IMR-90 (cell line): ENCODE results near the gene SERPINB11. TPM values are rescaled to one million over a fixed set of nuclear protein-coding genes. Genes with fewer than 3 reads are reported as not detected.
A peak's percentile ranks its signal among the peaks of the same experiment; 100 is the strongest.

ENCODE experiments used
- ATAC-seq: fragments of 200-7000 bp; cut with Tn5 transposase; 2 replicates; pipeline ENCODE4 v1.9.1; 2020; ENCODE audit warnings: low read depth, mild to moderate bottlenecking, moderate library complexity
- BruUV-seq: library from RNA; stranded (reverse); fragments of 400-500 nt; replicated peaks from 2 replicates; lab custom pipeline; 2021; lab: Mats Ljungman, UMichigan
- CTCF ChIA-PET: fragments of 300-600 bp; formaldehyde crosslinking; extraction: SDS; loops from one replicate; lab custom pipeline; 2021; ENCODE audit warnings: antibody characterized with exemption; lab: Yijun Ruan, JAX
- POLR2A ChIA-PET: fragments of 300-600 bp; sonication (Branson Sonifier 250); formaldehyde crosslinking; loops from one replicate; lab custom pipeline; 2022; ENCODE audit warnings: antibody characterized with exemption; ENCODE audit not compliant: unreplicated experiment; lab: Charles Lee
- DNase-seq: peaks from one replicate; pipeline ENCODE4 v3.0.0; 2013
- H2AFZ ChIP-seq: replicated peaks from 2 replicates; pipeline ENCODE3; 2013; ENCODE audit warnings: low read length, mild to moderate bottlenecking; ENCODE audit not compliant: poor library complexity
- H2AK5ac ChIP-seq: 2 replicates; pipeline ENCODE4 v1.6.1; 2013; ENCODE audit warnings: low read depth, low read length, inconsistent platforms
- H2AK9ac ChIP-seq: replicated peaks from 2 replicates; pipeline ENCODE3; 2013; ENCODE audit warnings: mild to moderate bottlenecking, low read depth, low read length, moderate library complexity; ENCODE audit not compliant: poor library complexity
- H2BK120ac ChIP-seq: 2 replicates; pipeline ENCODE4 v1.6.1; 2013; ENCODE audit warnings: low read depth, low read length, inconsistent platforms
- H2BK15ac ChIP-seq: 3 replicates; pipeline ENCODE4 v1.6.1; 2013; ENCODE audit warnings: low read depth, low read length, inconsistent platforms
- H2BK20ac ChIP-seq: 2 replicates; pipeline ENCODE4 v1.6.1; 2013; ENCODE audit warnings: low read depth, mild to moderate bottlenecking, inconsistent platforms, low read length, moderate library complexity
- H2BK5ac ChIP-seq: 2 replicates; pipeline ENCODE4 v1.6.1; 2013; ENCODE audit warnings: mild to moderate bottlenecking, low read depth, low read length, inconsistent platforms; ENCODE audit not compliant: poor library complexity, severe bottlenecking
- H3K14ac ChIP-seq: replicated peaks from 2 replicates; pipeline ENCODE4 v1.6.1; 2013; ENCODE audit warnings: low read depth, low read length, inconsistent platforms
- H3K18ac ChIP-seq: 2 replicates; pipeline ENCODE4 v1.6.1; 2013; ENCODE audit warnings: low read depth, low read length, control low read depth
- H3K23ac ChIP-seq: 2 replicates; pipeline ENCODE4 v1.6.1; 2013; ENCODE audit warnings: low read depth, low read length, inconsistent platforms
- H3K27ac ChIP-seq: 2 replicates; pipeline ENCODE4 v1.5.1; 2013; ENCODE audit warnings: mild to moderate bottlenecking, control low read depth, low read length; ENCODE audit not compliant: insufficient read depth
- H3K27me3 ChIP-seq: 2 replicates; pipeline ENCODE4 v1.6.1; 2013; ENCODE audit warnings: low read length; ENCODE audit not compliant: control insufficient read depth, insufficient read depth
- H3K36me3 ChIP-seq: 2 replicates; pipeline ENCODE4 v1.6.1; 2013; ENCODE audit warnings: low read length, mixed read lengths; ENCODE audit not compliant: control insufficient read depth, insufficient read depth
- H3K4ac ChIP-seq: 2 replicates; pipeline ENCODE4 v1.6.1; 2013; ENCODE audit warnings: low read depth, low read length, inconsistent platforms
- H3K4me1 ChIP-seq: 2 replicates; pipeline ENCODE4 v1.6.1; 2013; ENCODE audit warnings: low read length, mixed read lengths; ENCODE audit not compliant: control insufficient read depth, insufficient read depth
- H3K4me2 ChIP-seq: 2 replicates; pipeline ENCODE4 v1.6.1; 2013; ENCODE audit warnings: low read depth, mild to moderate bottlenecking, control low read depth, low read length, moderate library complexity
- H3K4me3 ChIP-seq: 2 replicates; pipeline ENCODE4 v1.5.1; 2013; ENCODE audit warnings: low read depth, mild to moderate bottlenecking, control low read depth, low read length, moderate library complexity; ENCODE audit not compliant: insufficient read depth
- H3K56ac ChIP-seq: 2 replicates; pipeline ENCODE4 v1.6.1; 2013; ENCODE audit warnings: low read length, inconsistent platforms; ENCODE audit not compliant: insufficient read depth; ENCODE audit errors: extremely low read depth
- H3K79me1 ChIP-seq, 2 experiments: 2 replicates each; pipeline ENCODE4 v1.6.1; 2013; ENCODE audit warnings: low read length in 2 of 2, inconsistent platforms in 1 of 2, low read depth in 1 of 2
- H3K9ac ChIP-seq: 2 replicates; pipeline ENCODE4 v1.6.1; 2013; ENCODE audit warnings: low read depth, low read length, control low read depth
- H3K9me1 ChIP-seq: 2 replicates; pipeline ENCODE4 v1.6.1; 2013; ENCODE audit warnings: low read length, inconsistent platforms; ENCODE audit not compliant: insufficient read depth
- H3K9me3 ChIP-seq: 2 replicates; pipeline ENCODE4 v1.6.1; 2013; ENCODE audit warnings: low read length; ENCODE audit not compliant: control insufficient read depth, insufficient read depth
- H4K20me1 ChIP-seq: 2 replicates; pipeline ENCODE4 v1.6.1; 2013; ENCODE audit warnings: low read length, inconsistent platforms; ENCODE audit not compliant: insufficient read depth
- H4K5ac ChIP-seq: 2 replicates; pipeline ENCODE4 v1.6.1; 2013; ENCODE audit warnings: mild to moderate bottlenecking, low read depth, low read length, control low read depth
- H4K8ac ChIP-seq, 2 experiments: 2 replicates each; pipeline ENCODE4 v1.6.1; 2013; ENCODE audit warnings: low read depth in 2 of 2, low read length in 2 of 2, control low read depth in 1 of 2, inconsistent platforms in 1 of 2
- H4K91ac ChIP-seq: 2 replicates; pipeline ENCODE4 v1.6.1; 2013; ENCODE audit warnings: low read depth, low read length, inconsistent platforms; ENCODE audit not compliant: insufficient read depth
- BHLHE40 ChIP-seq: fragments of 150-350 bp; IDR thresholded peaks from 2 replicates; pipeline ENCODE4 v1.6.1; 2016; ENCODE audit warnings: mild to moderate bottlenecking, low read depth, low read length
- CEBPB ChIP-seq: IDR thresholded peaks from 2 replicates; pipeline ENCODE4 v1.6.1; 2012; ENCODE audit warnings: low read depth, low read length, improper control_type of control experiment
- CHD1 ChIP-seq: IDR thresholded peaks from 2 replicates; pipeline ENCODE4 v1.6.1; 2012; ENCODE audit warnings: low read depth, low read length, improper control_type of control experiment
- CTCF ChIP-seq: conservative IDR thresholded peaks from 2 replicates; pipeline ENCODE4 v1.5.1; 2012; ENCODE audit warnings: mild to moderate bottlenecking, low read depth, low read length, improper control_type of control experiment
- FOS ChIP-seq: fragments of 150-350 bp; IDR thresholded peaks from 2 replicates; pipeline ENCODE4 v1.6.1; 2016; ENCODE audit warnings: low read depth, low read length
- MAFK ChIP-seq: IDR thresholded peaks from 2 replicates; pipeline ENCODE4 v1.6.1; 2012; ENCODE audit warnings: low read depth, low read length, improper control_type of control experiment
- MAZ ChIP-seq: IDR thresholded peaks from 2 replicates; pipeline ENCODE4 v1.6.1; 2012; ENCODE audit warnings: low read depth, mild to moderate bottlenecking, low read length, improper control_type of control experiment, moderate library complexity, borderline replicate concordance
- MXI1 ChIP-seq: IDR thresholded peaks from 2 replicates; pipeline ENCODE4 v1.6.1; 2012; ENCODE audit warnings: low read depth, mild to moderate bottlenecking, low read length, moderate library complexity, borderline replicate concordance
- NFE2L2 ChIP-seq: fragments of 150-350 bp; IDR thresholded peaks from 2 replicates; pipeline ENCODE4 v1.6.1; 2016; ENCODE audit warnings: low read depth, mild to moderate bottlenecking, low read length
- POLR2A ChIP-seq: IDR thresholded peaks from 2 replicates; pipeline ENCODE4 v1.6.1; 2012; ENCODE audit warnings: mild to moderate bottlenecking, low read depth, low read length
- RAD21 ChIP-seq: IDR thresholded peaks from 2 replicates; pipeline ENCODE4 v1.6.1; 2012; ENCODE audit warnings: low read length, improper control_type of control experiment
- RCOR1 ChIP-seq: IDR thresholded peaks from 2 replicates; pipeline ENCODE4 v1.6.1; 2012; ENCODE audit warnings: mild to moderate bottlenecking, low read length, improper control_type of control experiment; ENCODE audit not compliant: insufficient replicate concordance
- RFX5 ChIP-seq: IDR thresholded peaks from 2 replicates; pipeline ENCODE4 v1.8.0; 2012; ENCODE audit warnings: low read depth, mild to moderate bottlenecking, low read length, moderate library complexity
- SMC3 ChIP-seq: fragments of 150-350 bp; IDR thresholded peaks from 2 replicates; pipeline ENCODE4 v1.6.1; 2016; ENCODE audit warnings: low read depth, mild to moderate bottlenecking, antibody characterized with exemption, low read length, moderate library complexity
- WGBS, 2 experiments: methylation state at CpG; one replicate each; pipeline versions ENCODE4 v1.1.5 to v1.1.7; 2013; ENCODE audit warnings: missing lambda C conversion rate in 2 of 2; ENCODE audit not compliant: insufficient read length in 1 of 2; ENCODE audit errors: extremely low coverage in 2 of 2; 5-methylcytosine and 5-hydroxymethylcytosine counted together
- dilution Hi-C: fragments of 300-500 bp; cut with HindIII; formaldehyde crosslinking; loops from one replicate; pipeline ENCODE4 v1.14.3; 2018; ENCODE audit warnings: low sequenced_read_pairs; ENCODE audit not compliant: unreplicated experiment
- in situ Hi-C: fragments of 300-500 bp; cut with MboI; formaldehyde crosslinking; loops from 3 replicates; pipeline ENCODE4 v1.14.3; 2019; ENCODE audit warnings: low sequenced_read_pairs, inconsistent platforms, mixed read lengths
- intact Hi-C: fragments of 100-400 bp; cut with micrococcal nuclease; formaldehyde crosslinking; loops from 2 replicates; pipeline ENCODE4 v1.10.0; 2022
- polyA plus RNA-seq, 3 experiments: library from polyadenylated mRNA; depleted of rRNA; stranded (reverse); fragments of >200 nt; gene quantifications; 2 replicates each; pipeline ENCODE4 v1.2.3, GENCODE V29; 2012; ENCODE audit warnings: low replicate concordance in 1 of 3
- total RNA-seq: library from RNA; depleted of rRNA; stranded (reverse); fragments of >200 nt; gene quantifications from 2 replicates; pipeline ENCODE4 v1.2.3, GENCODE V29; 2012
- TF ChIP-seq, protein P1 (sequence below): fragments of 150-350 bp; IDR thresholded peaks from 2 replicates; pipeline ENCODE4 v1.6.1; 2016; ENCODE audit warnings: low read depth, mild to moderate bottlenecking, low read length, moderate library complexity, borderline replicate concordance
- TF ChIP-seq, protein P2 (sequence below): fragments of 150-350 bp; IDR thresholded peaks from 2 replicates; pipeline ENCODE4 v1.6.1; 2017; ENCODE audit warnings: mild to moderate bottlenecking, antibody characterized with exemption, low read length, low read depth

SERPINB11 gene
- total and polyA plus RNA-seq, 2 of the 4 experiments (the other 2 are of a cell fraction), result 0.12 to 0.18 TPM

DNA sequence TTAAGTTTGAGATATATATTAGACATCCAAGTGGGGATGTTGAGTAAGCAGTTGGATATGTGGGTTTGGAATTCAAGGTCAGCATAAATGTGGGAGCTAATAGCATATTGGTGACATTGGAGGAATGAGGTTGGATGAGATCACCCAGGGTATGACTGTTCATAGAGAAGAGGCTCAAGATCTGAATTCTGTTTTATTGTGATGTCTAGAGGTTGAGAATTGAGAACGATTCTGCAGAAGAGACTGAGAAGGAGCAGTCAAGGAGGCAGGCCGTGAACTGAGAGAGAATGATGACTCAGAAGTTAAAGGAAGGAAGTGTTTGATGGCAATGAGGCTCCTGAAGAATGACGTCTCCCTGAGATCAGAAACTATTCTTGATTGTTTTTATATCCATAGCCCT is 5.9 kb downstream of the SERPINB11 start:
- CTCF ChIA-PET, result interaction anchor here (1.0 kb wide), 1 partner anchor 33 kb away, joined by 3 read pairs; no protein-coding TSS in a partner anchor
- peak; percentile 96 for DNase-seq
- in situ Hi-C loops, result no loop called here
- no peaks in the 10 kb centered on the region for H4K20me1 ChIP-seq
- no peak overlapping the region for H3K27ac ChIP-seq
- peaks cover under 1% of the 10 kb centered on the region; the same call in 1 of the 2 replicates for H3K9me3 ChIP-seq
- H2AFZ ChIP-seq, result no peak overlapping the region
- no peak overlapping the region for H3K9ac ChIP-seq
- peak overlapping the region; percentile 35; the same call in 1 of the 2 replicates for H3K4ac ChIP-seq
- no peaks in the 10 kb centered on the region for H3K79me1 ChIP-seq
- 0 out of 2 replicates have a peak overlapping the region, but pooled peaks have one; percentile 8 for H3K14ac ChIP-seq
- peaks cover 1% of the 10 kb centered on the region; the same call in 1 of the 2 replicates for H3K4me1 ChIP-seq
- ATAC-seq, result peak; percentile 86
- H2AK9ac ChIP-seq, result no peak overlapping the region
- H3K56ac ChIP-seq, result no peak overlapping the region
- peak overlapping the region; percentile 69; the same call in 1 of the 2 replicates for H3K4me2 ChIP-seq
- peak overlapping the region; percentile 48; the same call in 1 of the 2 replicates for H4K5ac ChIP-seq
- no peaks in the 10 kb centered on the region for H3K36me3 ChIP-seq
- no peak overlapping the region for H2BK15ac ChIP-seq
- H3K9me1 ChIP-seq, result no peaks in the 10 kb centered on the region
- no peak overlapping the region for H3K4me3 ChIP-seq
- no peak overlapping the region; the same call in 1 of the 2 replicates for H4K91ac ChIP-seq
- H3K27me3 ChIP-seq, result no peaks in the 10 kb centered on the region
- H2BK120ac ChIP-seq, result peak overlapping the region; percentile 30; the same call in 1 of the 2 replicates
- peak overlapping the region; percentile 35 for H2BK20ac ChIP-seq
- WGBS, 2 experiments, result 11% methylated on average over 1 of the region's 3 CpGs; no CpG with 5 or more reads in 1 of the 2 experiments
- intact Hi-C loops, result no loop called here
- dilution Hi-C loops, result no loop called here
- H4K8ac ChIP-seq, result peak overlapping the region in 1 of 2 experiments; percentile 88; a peak in 1 of 4 replicates
- no peak overlapping the region; the same call in 1 of the 2 replicates for H3K23ac ChIP-seq
- POLR2A ChIA-PET, result no interaction called here
- H2AK5ac ChIP-seq, result no peak overlapping the region
- H3K18ac ChIP-seq, result peak overlapping the region; percentile 47; the same call in 1 of the 2 replicates
- no TSS peak for BruUV-seq
- peak overlapping the region; percentile 75 for H2BK5ac ChIP-seq
- peak; percentile 32 for TF ChIP-seq RCOR1
- no peak for TF ChIP-seq CTCF
- no peak for TF ChIP-seq CHD1
- peak; percentile 26; the same call in 1 of the 2 replicates for TF ChIP-seq CEBPB
- TF ChIP-seq RFX5, result no peak
- TF ChIP-seq, protein P1, sequence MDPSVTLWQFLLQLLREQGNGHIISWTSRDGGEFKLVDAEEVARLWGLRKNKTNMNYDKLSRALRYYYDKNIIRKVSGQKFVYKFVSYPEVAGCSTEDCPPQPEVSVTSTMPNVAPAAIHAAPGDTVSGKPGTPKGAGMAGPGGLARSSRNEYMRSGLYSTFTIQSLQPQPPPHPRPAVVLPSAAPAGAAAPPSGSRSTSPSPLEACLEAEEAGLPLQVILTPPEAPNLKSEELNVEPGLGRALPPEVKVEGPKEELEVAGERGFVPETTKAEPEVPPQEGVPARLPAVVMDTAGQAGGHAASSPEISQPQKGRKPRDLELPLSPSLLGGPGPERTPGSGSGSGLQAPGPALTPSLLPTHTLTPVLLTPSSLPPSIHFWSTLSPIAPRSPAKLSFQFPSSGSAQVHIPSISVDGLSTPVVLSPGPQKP, result no peak
- TF ChIP-seq NFE2L2, result no peak
- TF ChIP-seq MAZ, result no peak
- TF ChIP-seq, protein P2, sequence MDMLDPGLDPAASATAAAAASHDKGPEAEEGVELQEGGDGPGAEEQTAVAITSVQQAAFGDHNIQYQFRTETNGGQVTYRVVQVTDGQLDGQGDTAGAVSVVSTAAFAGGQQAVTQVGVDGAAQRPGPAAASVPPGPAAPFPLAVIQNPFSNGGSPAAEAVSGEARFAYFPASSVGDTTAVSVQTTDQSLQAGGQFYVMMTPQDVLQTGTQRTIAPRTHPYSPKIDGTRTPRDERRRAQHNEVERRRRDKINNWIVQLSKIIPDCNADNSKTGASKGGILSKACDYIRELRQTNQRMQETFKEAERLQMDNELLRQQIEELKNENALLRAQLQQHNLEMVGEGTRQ, result no peak
- TF ChIP-seq RAD21, result no peak
- no peak for TF ChIP-seq POLR2A
- no peak for TF ChIP-seq SMC3
- no peak; the same call in 1 of the 2 replicates for TF ChIP-seq FOS
- no peak for TF ChIP-seq BHLHE40
- TF ChIP-seq MXI1, result no peak
- peak; percentile 76 for TF ChIP-seq MAFK
